HEK293 (cell line): Measurements from ENCODE around the gene NPDC1.
A peak's percentile ranks its signal among the peaks of the same experiment; 100 is the strongest.

ENCODE experiments used
- CTCF ChIA-PET: fragments of 350-600 bp; formaldehyde crosslinking; extraction: SDS; loops from one replicate; lab custom pipeline; 2021; ENCODE audit warnings: antibody characterized with exemption; lab: Yijun Ruan, JAX
- POLR2A ChIA-PET: fragments of 300-600 bp; formaldehyde crosslinking; extraction: SDS; loops from one replicate; lab custom pipeline; 2020; ENCODE audit warnings: antibody characterized with exemption, inconsistent platforms; lab: Yijun Ruan, JAX
- H3K27ac ChIP-seq: fragments of 200-500 bp; sonication (Bioruptor generic); 2 replicates; pipeline ENCODE4 v1.5.1; 2014; ENCODE audit warnings: low read depth, low read length, control low read depth, inconsistent platforms; ENCODE audit errors: extremely low read depth
- H3K36me3 ChIP-seq, 2 experiments: fragments of 200-500 bp in 1 of 2; sonication (Bioruptor generic) in 1 of 2; 1 replicate in 1 of 2; 2 replicates in 1 of 2; pipeline ENCODE4 v1.5.1; 2014 to 2017; ENCODE audit warnings: inconsistent platforms in 2 of 2, low read length in 2 of 2; ENCODE audit not compliant: control insufficient read depth in 2 of 2, insufficient read depth in 1 of 2
- H3K4me1 ChIP-seq: fragments of 200-500 bp; sonication (Bioruptor generic); 2 replicates; pipeline ENCODE4 v1.5.1; 2014; ENCODE audit warnings: mild to moderate bottlenecking, low read length, inconsistent platforms; ENCODE audit not compliant: control insufficient read depth, insufficient read depth
- H3K4me3 ChIP-seq: 2 replicates; pipeline ENCODE4 v1.5.1; 2011; ENCODE audit warnings: low read depth, mild to moderate bottlenecking, control low read depth, low read length, moderate library complexity
- H3K9me3 ChIP-seq: fragments of 200-500 bp; sonication (Bioruptor generic); 2 replicates; pipeline ENCODE4 v1.5.1; 2014; ENCODE audit warnings: low read depth, low read length, inconsistent platforms; ENCODE audit not compliant: control insufficient read depth, insufficient read depth
- BCL11A ChIP-seq: fragments of 450-650 bp; formaldehyde crosslinking; IDR thresholded peaks from 2 replicates; pipeline ENCODE4 v1.5.1; 2016; ENCODE audit warnings: low read depth, missing biosample characterization, missing genetic modification characterization
- EGR2 ChIP-seq: fragments of 450-650 bp; formaldehyde crosslinking; IDR thresholded peaks from 2 replicates; pipeline ENCODE4 v1.5.1; 2016; ENCODE audit warnings: low read depth, missing biosample characterization, missing genetic modification characterization
- GLIS1 ChIP-seq: fragments of 450-650 bp; formaldehyde crosslinking; IDR thresholded peaks from 2 replicates; pipeline ENCODE4 v1.5.1; 2016; ENCODE audit warnings: missing biosample characterization, missing genetic modification characterization
- IKZF3 ChIP-seq: fragments of 450-650 bp; IDR thresholded peaks from 2 replicates; pipeline ENCODE4 v1.5.0; 2018; ENCODE audit warnings: missing biosample characterization, mild to moderate bottlenecking, missing genetic modification characterization, moderate library complexity
- KLF1 ChIP-seq: fragments of 450-650 bp; formaldehyde crosslinking; IDR thresholded peaks from 2 replicates; pipeline ENCODE4 v1.5.1; 2016; ENCODE audit warnings: missing biosample characterization, missing genetic modification characterization
- OVOL3 ChIP-seq: fragments of 450-650 bp; formaldehyde crosslinking; IDR thresholded peaks from 2 replicates; pipeline ENCODE4 v1.5.1; 2016; ENCODE audit warnings: missing biosample characterization, missing genetic modification characterization
- SCRT2 ChIP-seq: fragments of 450-650 bp; formaldehyde crosslinking; IDR thresholded peaks from 2 replicates; pipeline ENCODE4 v1.5.1; 2016; ENCODE audit warnings: missing biosample characterization, missing genetic modification characterization
- SP7 ChIP-seq: fragments of 450-650 bp; formaldehyde crosslinking; IDR thresholded peaks from 2 replicates; pipeline ENCODE4 v1.5.1; 2016; ENCODE audit warnings: missing biosample characterization, missing genetic modification characterization
- ZFHX2 ChIP-seq: fragments of 450-650 bp; formaldehyde crosslinking; conservative IDR thresholded peaks from 2 replicates; pipeline ENCODE4 v1.5.1; 2016; ENCODE audit warnings: missing biosample characterization, missing genetic modification characterization
- ZFP69B ChIP-seq: fragments of 450-650 bp; formaldehyde crosslinking; IDR thresholded peaks from 2 replicates; pipeline ENCODE4 v1.5.1; 2016; ENCODE audit warnings: missing biosample characterization, missing genetic modification characterization
- ZIC2 ChIP-seq: fragments of 450-650 bp; formaldehyde crosslinking; IDR thresholded peaks from 2 replicates; pipeline ENCODE4 v1.5.1; 2016; ENCODE audit warnings: missing biosample characterization, missing genetic modification characterization
- ZNF211 ChIP-seq: fragments of 450-650 bp; formaldehyde crosslinking; IDR thresholded peaks from 2 replicates; pipeline ENCODE4 v1.5.1; 2016; ENCODE audit warnings: low read depth, missing biosample characterization, missing genetic modification characterization
- ZNF223 ChIP-seq: fragments of 450-650 bp; formaldehyde crosslinking; IDR thresholded peaks from 2 replicates; pipeline ENCODE4 v1.5.1; 2016; ENCODE audit warnings: missing biosample characterization, missing genetic modification characterization
- ZNF239 ChIP-seq: fragments of 450-650 bp; formaldehyde crosslinking; IDR thresholded peaks from 2 replicates; pipeline ENCODE4 v1.5.1; 2016; ENCODE audit warnings: missing biosample characterization, missing genetic modification characterization
- TF ChIP-seq, protein P1 (sequence below): fragments of 450-650 bp; formaldehyde crosslinking; IDR thresholded peaks from 2 replicates; pipeline ENCODE4 v1.5.1; 2016; ENCODE audit warnings: missing biosample characterization, missing genetic modification characterization
- TF ChIP-seq, protein P2 (sequence below): sonication (generic); formaldehyde crosslinking; IDR thresholded peaks from 2 replicates; pipeline ENCODE4 v1.8.1; 2022; ENCODE audit warnings: mild to moderate bottlenecking, moderate library complexity, missing genetic modification reagents
- TF ChIP-seq, protein P3 (sequence below): fragments of 450-650 bp; formaldehyde crosslinking; IDR thresholded peaks from 2 replicates; pipeline ENCODE4 v1.5.1; 2016; ENCODE audit warnings: missing biosample characterization, missing genetic modification characterization
- TF ChIP-seq, protein P4 (sequence below): fragments of 450-650 bp; formaldehyde crosslinking; IDR thresholded peaks from 2 replicates; pipeline ENCODE4 v1.5.1; 2017; ENCODE audit warnings: missing biosample characterization, missing genetic modification characterization

Gene NPDC1

DNA sequence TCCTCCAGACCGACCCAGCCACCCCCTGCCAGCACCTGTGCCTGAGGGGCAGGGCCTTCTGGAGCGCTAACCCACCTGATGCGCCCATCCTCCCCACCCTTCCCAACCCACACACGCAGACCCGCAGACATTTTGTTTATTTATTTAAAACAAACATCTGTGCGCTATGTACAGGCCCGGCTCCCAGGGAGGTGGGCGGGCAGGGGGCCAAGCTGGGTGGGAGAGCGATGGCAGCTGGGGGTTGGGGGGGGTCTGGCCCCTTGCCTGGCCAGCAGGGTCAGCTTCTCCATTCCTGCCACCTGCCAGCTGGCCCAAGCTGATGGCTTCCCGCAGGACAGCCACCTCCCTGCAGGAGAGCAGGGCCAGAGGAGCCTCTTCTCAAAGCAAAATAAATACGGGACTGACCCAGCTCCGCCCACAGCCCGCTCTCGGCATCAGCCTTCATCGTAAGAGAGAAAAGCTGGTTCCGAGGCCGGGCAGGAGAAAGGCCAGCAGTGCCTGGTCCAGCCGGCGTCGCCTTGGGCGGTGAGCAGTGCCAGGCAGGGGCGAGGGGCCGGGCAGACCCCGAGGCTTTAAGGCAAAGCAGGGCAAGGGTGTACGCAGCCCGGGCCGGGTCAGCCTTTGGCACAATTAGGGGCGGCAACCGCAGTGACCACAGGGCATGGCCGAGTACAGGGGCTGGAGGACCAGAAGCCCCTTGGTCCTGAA lies 38.7 kb downstream of the NPDC1 start:
- ChIA-PET CTCF (interaction anchor here (0.5 to 2.1 kb wide), 4 partner anchors 21 to 215 kb away, joined by 3 to 10 read pairs (median 3); no protein-coding TSS in a partner anchor), POLR2A (interaction anchor here (0.7 to 1.3 kb wide), 3 partner anchors 15 to 132 kb away, joined by 3 read pairs; no protein-coding TSS in a partner anchor)
- no peaks in the 10 kb centered on the region for H3K9me3 ChIP-seq
- peaks cover 0 to 13% of the 10 kb centered on the region in 2 experiments; a peak in 1 of 3 replicates for H3K36me3 ChIP-seq
- H3K4me3 ChIP-seq: no peak overlapping the region
- H3K4me1 ChIP-seq: peaks cover 3% of the 10 kb centered on the region; the same call in 1 of the 2 replicates
- 0 out of 2 replicates have a peak, but pooled peaks have one; percentile 23 for TF ChIP-seq SCRT2 (tag by site-specific recombination)
- TF ChIP-seq IKZF3 (tag by site-specific recombination): no peak
- no peak for TF ChIP-seq SP7 (tag by site-specific recombination)
- TF ChIP-seq ZIC2: peak; percentile 71
- TF ChIP-seq KLF1 (tag by site-specific recombination): peak; percentile 38
- TF ChIP-seq, protein P1, sequence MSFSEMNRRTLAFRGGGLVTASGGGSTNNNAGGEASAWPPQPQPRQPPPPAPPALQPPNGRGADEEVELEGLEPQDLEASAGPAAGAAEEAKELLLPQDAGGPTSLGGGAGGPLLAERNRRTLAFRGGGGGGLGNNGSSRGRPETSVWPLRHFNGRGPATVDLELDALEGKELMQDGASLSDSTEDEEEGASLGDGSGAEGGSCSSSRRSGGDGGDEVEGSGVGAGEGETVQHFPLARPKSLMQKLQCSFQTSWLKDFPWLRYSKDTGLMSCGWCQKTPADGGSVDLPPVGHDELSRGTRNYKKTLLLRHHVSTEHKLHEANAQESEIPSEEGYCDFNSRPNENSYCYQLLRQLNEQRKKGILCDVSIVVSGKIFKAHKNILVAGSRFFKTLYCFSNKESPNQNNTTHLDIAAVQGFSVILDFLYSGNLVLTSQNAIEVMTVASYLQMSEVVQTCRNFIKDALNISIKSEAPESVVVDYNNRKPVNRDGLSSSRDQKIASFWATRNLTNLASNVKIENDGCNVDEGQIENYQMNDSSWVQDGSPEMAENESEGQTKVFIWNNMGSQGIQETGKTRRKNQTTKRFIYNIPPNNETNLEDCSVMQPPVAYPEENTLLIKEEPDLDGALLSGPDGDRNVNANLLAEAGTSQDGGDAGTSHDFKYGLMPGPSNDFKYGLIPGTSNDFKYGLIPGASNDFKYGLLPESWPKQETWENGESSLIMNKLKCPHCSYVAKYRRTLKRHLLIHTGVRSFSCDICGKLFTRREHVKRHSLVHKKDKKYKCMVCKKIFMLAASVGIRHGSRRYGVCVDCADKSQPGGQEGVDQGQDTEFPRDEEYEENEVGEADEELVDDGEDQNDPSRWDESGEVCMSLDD (tag by site-specific recombination): no peak
- TF ChIP-seq ZNF211 (tag by site-specific recombination): no peak
- 0 out of 2 replicates have a peak, but pooled peaks have one; percentile 23 for TF ChIP-seq EGR2 (tag by site-specific recombination)
- 0 out of 2 replicates have a peak, but pooled peaks have one; percentile 16 for TF ChIP-seq BCL11A (tag by site-specific recombination)
- no peak for TF ChIP-seq ZFP69B
- TF ChIP-seq GLIS1: peak; percentile 98
- TF ChIP-seq ZFHX2 (tag by site-specific recombination): peak; percentile 45; the same call in 1 of the 2 replicates
- TF ChIP-seq, protein P2, sequence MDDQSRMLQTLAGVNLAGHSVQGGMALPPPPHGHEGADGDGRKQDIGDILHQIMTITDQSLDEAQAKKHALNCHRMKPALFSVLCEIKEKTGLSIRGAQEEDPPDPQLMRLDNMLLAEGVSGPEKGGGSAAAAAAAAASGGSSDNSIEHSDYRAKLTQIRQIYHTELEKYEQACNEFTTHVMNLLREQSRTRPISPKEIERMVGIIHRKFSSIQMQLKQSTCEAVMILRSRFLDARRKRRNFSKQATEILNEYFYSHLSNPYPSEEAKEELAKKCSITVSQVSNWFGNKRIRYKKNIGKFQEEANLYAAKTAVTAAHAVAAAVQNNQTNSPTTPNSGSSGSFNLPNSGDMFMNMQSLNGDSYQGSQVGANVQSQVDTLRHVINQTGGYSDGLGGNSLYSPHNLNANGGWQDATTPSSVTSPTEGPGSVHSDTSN: no peak
- TF ChIP-seq, protein P3, sequence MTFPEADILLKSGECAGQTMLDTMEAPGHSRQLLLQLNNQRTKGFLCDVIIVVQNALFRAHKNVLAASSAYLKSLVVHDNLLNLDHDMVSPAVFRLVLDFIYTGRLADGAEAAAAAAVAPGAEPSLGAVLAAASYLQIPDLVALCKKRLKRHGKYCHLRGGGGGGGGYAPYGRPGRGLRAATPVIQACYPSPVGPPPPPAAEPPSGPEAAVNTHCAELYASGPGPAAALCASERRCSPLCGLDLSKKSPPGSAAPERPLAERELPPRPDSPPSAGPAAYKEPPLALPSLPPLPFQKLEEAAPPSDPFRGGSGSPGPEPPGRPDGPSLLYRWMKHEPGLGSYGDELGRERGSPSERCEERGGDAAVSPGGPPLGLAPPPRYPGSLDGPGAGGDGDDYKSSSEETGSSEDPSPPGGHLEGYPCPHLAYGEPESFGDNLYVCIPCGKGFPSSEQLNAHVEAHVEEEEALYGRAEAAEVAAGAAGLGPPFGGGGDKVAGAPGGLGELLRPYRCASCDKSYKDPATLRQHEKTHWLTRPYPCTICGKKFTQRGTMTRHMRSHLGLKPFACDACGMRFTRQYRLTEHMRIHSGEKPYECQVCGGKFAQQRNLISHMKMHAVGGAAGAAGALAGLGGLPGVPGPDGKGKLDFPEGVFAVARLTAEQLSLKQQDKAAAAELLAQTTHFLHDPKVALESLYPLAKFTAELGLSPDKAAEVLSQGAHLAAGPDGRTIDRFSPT (tag by site-specific recombination): 0 out of 2 replicates have a peak, but pooled peaks have one; percentile 19
- TF ChIP-seq, protein P4, sequence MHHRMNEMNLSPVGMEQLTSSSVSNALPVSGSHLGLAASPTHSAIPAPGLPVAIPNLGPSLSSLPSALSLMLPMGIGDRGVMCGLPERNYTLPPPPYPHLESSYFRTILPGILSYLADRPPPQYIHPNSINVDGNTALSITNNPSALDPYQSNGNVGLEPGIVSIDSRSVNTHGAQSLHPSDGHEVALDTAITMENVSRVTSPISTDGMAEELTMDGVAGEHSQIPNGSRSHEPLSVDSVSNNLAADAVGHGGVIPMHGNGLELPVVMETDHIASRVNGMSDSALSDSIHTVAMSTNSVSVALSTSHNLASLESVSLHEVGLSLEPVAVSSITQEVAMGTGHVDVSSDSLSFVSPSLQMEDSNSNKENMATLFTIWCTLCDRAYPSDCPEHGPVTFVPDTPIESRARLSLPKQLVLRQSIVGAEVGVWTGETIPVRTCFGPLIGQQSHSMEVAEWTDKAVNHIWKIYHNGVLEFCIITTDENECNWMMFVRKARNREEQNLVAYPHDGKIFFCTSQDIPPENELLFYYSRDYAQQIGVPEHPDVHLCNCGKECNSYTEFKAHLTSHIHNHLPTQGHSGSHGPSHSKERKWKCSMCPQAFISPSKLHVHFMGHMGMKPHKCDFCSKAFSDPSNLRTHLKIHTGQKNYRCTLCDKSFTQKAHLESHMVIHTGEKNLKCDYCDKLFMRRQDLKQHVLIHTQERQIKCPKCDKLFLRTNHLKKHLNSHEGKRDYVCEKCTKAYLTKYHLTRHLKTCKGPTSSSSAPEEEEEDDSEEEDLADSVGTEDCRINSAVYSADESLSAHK: no peak
- no peak for TF ChIP-seq ZNF239 (tag by site-specific recombination)
- no peak for TF ChIP-seq ZNF223 (tag by site-specific recombination)
- TF ChIP-seq OVOL3 (tag by site-specific recombination): no peak
- no peak overlapping the region for H3K27ac ChIP-seq
